ENCODE data around the gene FOXK1.

Gene FOXK1

GRCh38 chr7:4638781-4639575, 43.1 kb upstream of the FOXK1 start:
- TF ChIP-seq CTCF (IDR thresholded peaks at IDR 0.05; ENCODE audit: insufficient read depth, low read length) (no peak), REST (IDR thresholded peaks at IDR 0.05; ENCODE audit: insufficient replicate concordance, low read depth) (no peak), GABPA (IDR thresholded peaks at IDR 0.05; ENCODE audit: low read depth) (no peak), SPI1 (IDR thresholded peaks at IDR 0.05; ENCODE audit: borderline replicate concordance, low read depth) (no peak), POLR2AphosphoS5 (IDR thresholded peaks at IDR 0.05; ENCODE audit: low read depth) (no peak)
- Histone ChIP-seq H3K27me3 (ENCODE audit: insufficient read depth, poor library complexity, severe bottlenecking) (no peaks in the 10 kb centered on the region), H3K4me3 (replicated peaks; ENCODE audit: insufficient read depth, low read length) (no peak overlapping the region), H3K27ac (replicated peaks) (no peak overlapping the region)
- no peak for DNase-seq (ENCODE audit: low read depth in 1 of 2, low spot score in 1 of 2)

GRCh38 chr7:4641091-4641666, 40.9 kb upstream of the FOXK1 start:
- no peak for TF ChIP-seq SPI1 (IDR thresholded peaks at IDR 0.05; ENCODE audit: borderline replicate concordance, low read depth)
- no peak for TF ChIP-seq REST (IDR thresholded peaks at IDR 0.05; ENCODE audit: insufficient replicate concordance, low read depth)
- no peak for TF ChIP-seq POLR2AphosphoS5 (IDR thresholded peaks at IDR 0.05; ENCODE audit: low read depth)
- TF ChIP-seq CTCF (IDR thresholded peaks at IDR 0.05; ENCODE audit: insufficient read depth, low read length): no peak
- TF ChIP-seq GABPA (IDR thresholded peaks at IDR 0.05; ENCODE audit: low read depth): no peak
- Histone ChIP-seq H3K27me3 (ENCODE audit: insufficient read depth, poor library complexity, severe bottlenecking) (no peaks in the 10 kb centered on the region), H3K27ac (replicated peaks) (peak overlapping the region; percentile 92), H3K4me3 (replicated peaks; ENCODE audit: insufficient read depth, low read length) (peak overlapping the region; percentile 38)
- no peak for DNase-seq (ENCODE audit: low read depth in 1 of 2, low spot score in 1 of 2)

- TF ChIP-seq POLR2AphosphoS5 (IDR thresholded peaks at IDR 0.05; ENCODE audit: low read depth): peak; percentile 93
- TF ChIP-seq SPI1 (IDR thresholded peaks at IDR 0.05; ENCODE audit: borderline replicate concordance, low read depth): no peak
- peak; percentile 49 for TF ChIP-seq GABPA (IDR thresholded peaks at IDR 0.05; ENCODE audit: low read depth)
- peak; percentile 16 for TF ChIP-seq CTCF (IDR thresholded peaks at IDR 0.05; ENCODE audit: insufficient read depth, low read length)
- TF ChIP-seq REST (IDR thresholded peaks at IDR 0.05; ENCODE audit: insufficient replicate concordance, low read depth): peak; percentile 63
- Histone ChIP-seq H3K27ac (replicated peaks) (peak overlapping the region; percentile 92), H3K27me3 (ENCODE audit: insufficient read depth, poor library complexity, severe bottlenecking) (no peaks in the 10 kb centered on the region), H3K4me3 (replicated peaks; ENCODE audit: insufficient read depth, low read length) (peak overlapping the region; percentile 54)
- DNase-seq (ENCODE audit: low read depth in 1 of 2, low spot score in 1 of 2): peak; percentile 92 to 94
These were observed 40.2 kb upstream of the FOXK1 start for GRCh38 chr7:4641667-4642467.
